HCT116 (cell line): ENCODE results near the gene COX7A2L. TPM values are rescaled to one million over a fixed set of nuclear protein-coding genes. Genes with fewer than 3 reads are reported as not detected.

ENCODE experiments used
- ATAC-seq: fragments of 200-7000 bp; cut with Tn5 transposase; 2 replicates; pipeline ENCODE4 v1.9.1; 2020; ENCODE audit warnings: mild to moderate bottlenecking, moderate library complexity
- BruUV-seq: library from RNA; stranded (reverse); fragments of 400-500 nt; replicated peaks from 2 replicates; lab custom pipeline; 2021; lab: Mats Ljungman, UMichigan
- CTCF ChIA-PET: fragments of 300-600 bp; sonication (Branson Sonifier 250); formaldehyde crosslinking; loops from one replicate; lab custom pipeline; 2021; ENCODE audit warnings: antibody characterized with exemption; lab: Charles Lee
- POLR2A ChIA-PET: fragments of 300-600, 350-600 bp; sonication (Branson Sonifier 250); formaldehyde crosslinking; loops from one replicate; lab custom pipeline; 2021; ENCODE audit warnings: antibody characterized with exemption; lab: Charles Lee
- RAD21 ChIA-PET, 2 experiments: fragments of 300-600 bp; sonication (Branson Sonifier 250); formaldehyde crosslinking; loops; one replicate each; lab custom pipeline; 2023; ENCODE audit warnings: low total read pairs in 2 of 2; ENCODE audit not compliant: uncharacterized antibody in 2 of 2, unreplicated experiment in 2 of 2, low non-redundant PET in 1 of 2; lab: Charles Lee
- DNase-seq: peaks from one replicate; pipeline ENCODE4 v3.0.0-alpha.2; 2010; ENCODE audit warnings: low read depth, low spot score
- H2AFZ ChIP-seq: fragments of 200-600 bp; shearing (Covaris generic), sonication (generic); 2 replicates; pipeline ENCODE4 v1.6.1; 2017; ENCODE audit warnings: low read depth, mixed run types, mixed read lengths, antibody characterized with exemption, low read length; ENCODE audit not compliant: poor library complexity, severe bottlenecking
- H3K27ac ChIP-seq: 2 replicates; pipeline ENCODE4 v1.5.1; 2012; ENCODE audit warnings: low read depth, low read length
- H3K27me3 ChIP-seq: fragments of 200-600 bp; sonication (generic); 2 replicates; pipeline ENCODE4 v1.6.1; 2016; ENCODE audit warnings: mixed run types, low read length, mixed read lengths; ENCODE audit not compliant: insufficient read depth
- H3K36me3 ChIP-seq, 2 experiments: fragments of 200-500 bp in 1 of 2; fragments of 200-600 bp in 1 of 2; sonication (Bioruptor generic) in 1 of 2; sonication (generic) in 1 of 2; 2 replicates each; pipeline versions ENCODE4 v1.5.1 to v1.6.1; 2014 to 2016; ENCODE audit warnings: low read length in 2 of 2, inconsistent platforms in 1 of 2, mixed read lengths in 1 of 2, mixed run types in 1 of 2; ENCODE audit not compliant: insufficient read depth in 2 of 2, control insufficient read depth in 1 of 2
- H3K4me1 ChIP-seq, 2 experiments: fragments of 200-600 bp in 1 of 2; sonication (generic) in 1 of 2; 2 replicates each; pipeline versions ENCODE4 v1.5.1 to v1.6.1; 2012 to 2017; ENCODE audit warnings: low read length in 2 of 2, inconsistent platforms in 1 of 2, mild to moderate bottlenecking in 1 of 2, mixed read lengths in 1 of 2, mixed run types in 1 of 2, moderate library complexity in 1 of 2; ENCODE audit not compliant: insufficient read depth in 2 of 2, control insufficient read depth in 1 of 2
- H3K4me2 ChIP-seq: fragments of 200-600 bp; sonication (generic); 2 replicates; pipeline ENCODE4 v1.6.1; 2017; ENCODE audit warnings: mixed run types, low read length, mixed read lengths
- H3K4me3 ChIP-seq, 2 experiments: fragments of 200-600 bp in 1 of 2; sonication (generic) in 1 of 2; replicated peaks in 1 of 2; 2 replicates each; pipeline ENCODE4 v1.5.1; 2011 to 2016; ENCODE audit warnings: low read length in 2 of 2, control low read depth in 1 of 2, low read depth in 1 of 2, mild to moderate bottlenecking in 1 of 2, mixed read lengths in 1 of 2, mixed run types in 1 of 2
- H3K79me2 ChIP-seq: fragments of 200-600 bp; sonication (generic); 2 replicates; pipeline ENCODE4 v1.6.1; 2017; ENCODE audit warnings: mild to moderate bottlenecking, mixed run types, low read length, moderate library complexity, mixed read lengths; ENCODE audit not compliant: insufficient read depth
- H3K9ac ChIP-seq: fragments of 200-600 bp; sonication (generic); 2 replicates; pipeline ENCODE4 v1.6.1; 2016; ENCODE audit warnings: low read length, mixed read lengths
- H3K9me2 ChIP-seq: fragments of 200-600 bp; sonication (generic), shearing (Covaris generic); 2 replicates; pipeline ENCODE4 v1.6.1; 2017; ENCODE audit warnings: mixed run types, mild to moderate bottlenecking, moderate library complexity; ENCODE audit not compliant: insufficient read depth
- H3K9me3 ChIP-seq, 2 experiments: fragments of 200-500 bp in 1 of 2; fragments of 200-600 bp in 1 of 2; sonication (Bioruptor generic) in 1 of 2; sonication (generic) in 1 of 2; 2 replicates each; pipeline ENCODE4 v1.6.1; 2014 to 2017; ENCODE audit warnings: low read length in 2 of 2, mixed read lengths in 2 of 2, inconsistent platforms in 1 of 2, low read depth in 1 of 2, mild to moderate bottlenecking in 1 of 2, mixed run types in 1 of 2, moderate library complexity in 1 of 2; ENCODE audit not compliant: control insufficient read depth in 1 of 2, insufficient read depth in 1 of 2
- H4K20me1 ChIP-seq: fragments of 200-600 bp; sonication (generic), shearing (Covaris generic); 2 replicates; pipeline ENCODE4 v1.6.1; 2017; ENCODE audit warnings: mixed run types, mild to moderate bottlenecking, moderate library complexity; ENCODE audit not compliant: insufficient read depth
- CBX3 ChIP-seq: IDR thresholded peaks from 2 replicates; pipeline ENCODE4 v1.6.1; 2012; ENCODE audit warnings: low read depth
- CEBPB ChIP-seq: IDR thresholded peaks from 2 replicates; pipeline ENCODE4 v1.6.1; 2012; ENCODE audit warnings: low read depth
- ELF1 ChIP-seq: IDR thresholded peaks from 2 replicates; pipeline ENCODE4 v1.6.1; 2012; ENCODE audit warnings: low read depth, borderline replicate concordance
- EZH2phosphoT487 ChIP-seq: fragments of 200-600 bp; IDR thresholded peaks from 2 replicates; pipeline ENCODE4 v1.6.1; 2018; ENCODE audit warnings: antibody characterized with exemption, borderline replicate concordance
- JUND ChIP-seq: IDR thresholded peaks from 2 replicates; pipeline ENCODE4 v1.6.1; 2012
- POLR2AphosphoS5 ChIP-seq: IDR thresholded peaks from 2 replicates; pipeline ENCODE4 v1.6.1; 2011; ENCODE audit warnings: mild to moderate bottlenecking, low read depth, low read length, moderate library complexity
- SRF ChIP-seq: IDR thresholded peaks from 2 replicates; pipeline ENCODE4 v1.6.1; 2012; ENCODE audit warnings: low read depth
- ZBTB33 ChIP-seq: IDR thresholded peaks from 2 replicates; pipeline ENCODE4 v1.6.1; 2011; ENCODE audit warnings: mild to moderate bottlenecking, low read length, moderate library complexity; ENCODE audit not compliant: insufficient replicate concordance; ENCODE audit errors: extremely low read depth
- intact Hi-C: fragments of 100-400 bp; cut with micrococcal nuclease; formaldehyde crosslinking; loops from 2 replicates; pipeline ENCODE4 v1.10.0; 2022
- total RNA-seq: library from RNA; stranded (reverse); gene quantifications from one replicate; pipeline ENCODE4 v1.2.1, GENCODE V29; 2021; ENCODE audit not compliant: unreplicated experiment
- TF ChIP-seq, protein P1 (sequence below): IDR thresholded peaks from 2 replicates; pipeline ENCODE4 v1.6.1; 2012; ENCODE audit warnings: low read depth

COX7A2L gene
- total RNA-seq, 1 experiment from 2014 or later, result 104 TPM

GRCh38 chr2:42334220-42334619 is 26.8 kb downstream of the COX7A2L start:
- Histone ChIP-seq H2AFZ (no peak overlapping the region), H3K9ac (no peak overlapping the region), H4K20me1 (no peaks in the 10 kb centered on the region), H3K27me3 (no peaks in the 10 kb centered on the region), H3K79me2 (no peaks in the 10 kb centered on the region), H3K4me3 (no peak overlapping the region), H3K4me2 (no peak overlapping the region), H3K4me1 (no peaks in the 10 kb centered on the region)
- ATAC-seq (no peak), DNase-seq (no peak)
- CTCF ChIA-PET, result no interaction called here
- intact Hi-C loops, result no loop called here
- RAD21 ChIA-PET, result no interaction called here
- BruUV-seq, result no TSS peak
- TF ChIP-seq POLR2AphosphoS5 (no peak), EZH2phosphoT487 (no peak), ZBTB33 (no peak), ELF1 (no peak), CBX3 (no peak), SRF (no peak), JUND (no peak), CEBPB (no peak)
- TF ChIP-seq, protein P1, sequence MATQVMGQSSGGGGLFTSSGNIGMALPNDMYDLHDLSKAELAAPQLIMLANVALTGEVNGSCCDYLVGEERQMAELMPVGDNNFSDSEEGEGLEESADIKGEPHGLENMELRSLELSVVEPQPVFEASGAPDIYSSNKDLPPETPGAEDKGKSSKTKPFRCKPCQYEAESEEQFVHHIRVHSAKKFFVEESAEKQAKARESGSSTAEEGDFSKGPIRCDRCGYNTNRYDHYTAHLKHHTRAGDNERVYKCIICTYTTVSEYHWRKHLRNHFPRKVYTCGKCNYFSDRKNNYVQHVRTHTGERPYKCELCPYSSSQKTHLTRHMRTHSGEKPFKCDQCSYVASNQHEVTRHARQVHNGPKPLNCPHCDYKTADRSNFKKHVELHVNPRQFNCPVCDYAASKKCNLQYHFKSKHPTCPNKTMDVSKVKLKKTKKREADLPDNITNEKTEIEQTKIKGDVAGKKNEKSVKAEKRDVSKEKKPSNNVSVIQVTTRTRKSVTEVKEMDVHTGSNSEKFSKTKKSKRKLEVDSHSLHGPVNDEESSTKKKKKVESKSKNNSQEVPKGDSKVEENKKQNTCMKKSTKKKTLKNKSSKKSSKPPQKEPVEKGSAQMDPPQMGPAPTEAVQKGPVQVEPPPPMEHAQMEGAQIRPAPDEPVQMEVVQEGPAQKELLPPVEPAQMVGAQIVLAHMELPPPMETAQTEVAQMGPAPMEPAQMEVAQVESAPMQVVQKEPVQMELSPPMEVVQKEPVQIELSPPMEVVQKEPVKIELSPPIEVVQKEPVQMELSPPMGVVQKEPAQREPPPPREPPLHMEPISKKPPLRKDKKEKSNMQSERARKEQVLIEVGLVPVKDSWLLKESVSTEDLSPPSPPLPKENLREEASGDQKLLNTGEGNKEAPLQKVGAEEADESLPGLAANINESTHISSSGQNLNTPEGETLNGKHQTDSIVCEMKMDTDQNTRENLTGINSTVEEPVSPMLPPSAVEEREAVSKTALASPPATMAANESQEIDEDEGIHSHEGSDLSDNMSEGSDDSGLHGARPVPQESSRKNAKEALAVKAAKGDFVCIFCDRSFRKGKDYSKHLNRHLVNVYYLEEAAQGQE, result no peak
- TF ChIP-seq, all 23 proteins: peak for 0
- H3K9me3 ChIP-seq, result no peaks in the 10 kb centered on the region
- no peaks in the 10 kb centered on the region for H3K9me2 ChIP-seq
- peaks cover 11 to 37% of the 10 kb centered on the region in 2 experiments for H3K36me3 ChIP-seq
- H3K27ac ChIP-seq, result no peak overlapping the region
- POLR2A ChIA-PET, result no interaction called here
